Hypothalamus (tissue), 51 donors: ENCODE results near the gene KRTAP9-3.
"Not testable (repeated sequence)": the region's sequence is repeated elsewhere in the genome, so short reads cannot be mapped to it uniquely, and the experiment has no call there.

ENCODE experiments used
- DNase-seq, 51 donors: peaks; one replicate each; lab custom pipeline; 2025; lab: John Stamatoyannopoulos, UW

KRTAP9-3 gene, protein sequence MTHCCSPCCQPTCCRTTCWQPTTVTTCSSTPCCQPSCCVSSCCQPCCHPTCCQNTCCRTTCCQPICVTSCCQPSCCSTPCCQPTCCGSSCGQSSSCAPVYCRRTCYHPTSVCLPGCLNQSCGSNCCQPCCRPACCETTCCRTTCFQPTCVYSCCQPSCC

DNA sequence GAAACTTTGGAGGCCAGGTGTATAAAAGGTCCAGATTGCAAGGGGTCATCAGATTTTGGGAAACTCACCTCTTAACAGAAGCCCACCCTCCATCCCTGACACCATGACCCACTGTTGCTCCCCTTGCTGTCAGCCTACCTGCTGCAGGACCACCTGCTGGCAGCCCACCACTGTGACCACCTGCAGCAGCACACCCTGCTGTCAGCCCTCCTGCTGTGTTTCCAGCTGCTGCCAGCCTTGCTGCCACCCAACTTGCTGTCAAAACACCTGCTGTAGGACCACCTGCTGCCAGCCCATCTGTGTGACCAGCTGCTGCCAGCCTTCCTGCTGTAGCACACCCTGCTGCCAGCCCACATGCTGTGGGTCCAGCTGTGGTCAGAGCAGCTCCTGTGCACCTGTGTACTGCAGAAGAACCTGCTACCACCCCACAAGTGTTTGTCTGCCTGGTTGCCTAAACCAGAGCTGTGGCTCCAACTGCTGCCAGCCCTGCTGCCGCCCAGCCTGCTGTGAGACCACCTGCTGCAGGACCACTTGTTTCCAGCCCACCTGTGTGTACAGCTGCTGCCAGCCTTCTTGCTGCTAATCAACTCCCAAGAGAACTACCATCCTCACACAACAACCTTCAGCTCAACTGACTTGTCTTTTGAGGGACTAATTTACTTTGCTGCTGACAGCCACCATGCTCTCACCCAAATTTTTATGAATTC is at the start of gene KRTAP9-3:
KRTAP9-3 (plus strand) TSS at position 51 of the 707 bp plus-strand sequence; CDS start at position 104, 53 bp downstream.
- DNase-seq, result not testable (repeated sequence)

DNA sequence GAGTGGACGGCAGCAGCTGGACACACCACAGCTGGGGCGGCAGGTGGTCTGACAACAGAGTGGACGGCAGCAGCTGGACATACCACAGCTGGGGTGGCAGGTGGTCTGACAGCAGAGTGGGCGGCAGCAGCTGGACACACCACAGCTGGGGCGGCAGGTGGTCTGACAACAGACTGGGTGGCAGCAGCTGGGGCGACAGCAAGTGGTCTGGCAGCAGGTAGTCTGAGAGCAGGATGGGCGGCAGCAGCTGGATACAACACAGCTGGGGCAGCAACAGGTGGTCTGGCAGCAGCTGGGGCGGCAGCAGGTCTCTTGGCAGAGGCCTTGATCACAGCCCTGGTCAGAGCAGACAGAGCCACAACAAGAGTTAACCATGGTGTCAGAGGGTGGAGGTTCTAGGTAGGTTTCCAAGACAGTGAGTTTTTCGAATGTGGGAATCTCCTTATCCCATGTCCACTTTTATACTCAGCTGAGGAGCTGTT is 47.7 kb upstream of the KRTAP9-3 start, which contains the start of gene KRTAP4-1:
KRTAP4-1 (minus strand) TSS at position 432 of the 482 bp plus-strand sequence; CDS start at position 375, 57 bp downstream.
- DNase-seq, result no peak

DNA sequence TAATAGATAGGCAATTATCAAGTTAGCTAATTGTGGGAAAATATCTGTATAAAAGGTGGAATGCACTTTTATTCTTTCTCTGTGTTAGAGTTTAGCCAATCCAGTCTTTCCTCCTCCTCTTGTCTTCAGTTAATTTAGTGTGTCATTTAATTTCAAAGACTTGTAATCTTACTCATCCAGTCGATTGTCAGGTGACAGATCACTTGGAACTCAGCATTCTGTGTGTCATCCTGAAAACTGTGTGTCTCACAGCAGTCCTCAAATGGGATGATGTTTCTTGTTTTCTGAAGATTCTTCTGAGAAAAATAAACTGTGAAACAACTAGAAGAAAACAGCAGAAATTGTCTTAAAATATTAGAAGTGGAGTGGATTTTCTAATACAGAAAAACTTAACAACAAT is 47.2 kb upstream of the KRTAP9-3 start:
- no peak for DNase-seq

DNA sequence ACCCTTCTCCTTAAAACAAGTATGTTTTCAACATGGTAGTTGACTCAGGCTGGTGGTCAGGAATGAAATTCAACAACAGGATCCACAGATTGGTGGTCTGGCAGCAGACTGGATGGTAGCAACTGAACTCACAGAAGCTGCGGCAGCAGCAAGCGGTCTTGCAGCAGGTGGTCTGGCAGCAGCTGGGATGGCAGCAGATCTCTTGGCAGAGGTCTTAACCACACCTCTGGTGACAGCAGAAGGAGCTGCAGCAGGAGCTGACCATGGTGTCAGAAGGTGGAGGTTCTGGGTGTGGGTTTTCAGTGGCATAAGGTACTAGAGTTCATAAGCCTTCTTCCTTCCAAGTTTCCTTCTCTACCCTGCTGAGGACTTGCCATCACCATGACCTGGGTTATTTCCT is 45.4 kb upstream of the KRTAP9-3 start:
- DNase-seq, result no peak

DNA sequence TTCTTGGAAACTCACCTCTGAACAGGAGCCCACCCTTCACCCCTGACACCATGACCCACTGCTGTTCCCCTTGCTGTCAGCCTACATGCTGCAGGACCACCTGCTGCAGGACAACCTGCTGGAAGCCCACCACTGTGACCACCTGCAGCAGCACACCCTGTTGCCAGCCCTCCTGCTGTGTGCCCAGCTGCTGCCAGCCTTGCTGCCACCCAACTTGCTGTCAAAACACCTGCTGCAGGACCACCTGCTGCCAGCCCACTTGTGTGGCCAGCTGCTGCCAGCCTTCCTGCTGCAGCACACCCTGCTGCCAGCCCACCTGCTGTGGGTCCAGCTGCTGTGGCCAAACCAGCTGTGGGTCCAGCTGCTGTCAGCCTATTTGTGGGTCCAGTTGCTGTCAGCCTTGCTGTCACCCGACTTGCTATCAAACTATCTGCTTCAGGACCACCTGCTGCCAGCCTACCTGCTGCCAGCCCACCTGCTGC is 42.4 kb upstream of the KRTAP9-3 start, which contains the start of gene KRTAP9-1:
KRTAP9-1 (plus strand) TSS at position 51 of the 482 bp plus-strand sequence; CDS start at position 51, 0 bp downstream.
- DNase-seq, result not testable (repeated sequence)

DNA sequence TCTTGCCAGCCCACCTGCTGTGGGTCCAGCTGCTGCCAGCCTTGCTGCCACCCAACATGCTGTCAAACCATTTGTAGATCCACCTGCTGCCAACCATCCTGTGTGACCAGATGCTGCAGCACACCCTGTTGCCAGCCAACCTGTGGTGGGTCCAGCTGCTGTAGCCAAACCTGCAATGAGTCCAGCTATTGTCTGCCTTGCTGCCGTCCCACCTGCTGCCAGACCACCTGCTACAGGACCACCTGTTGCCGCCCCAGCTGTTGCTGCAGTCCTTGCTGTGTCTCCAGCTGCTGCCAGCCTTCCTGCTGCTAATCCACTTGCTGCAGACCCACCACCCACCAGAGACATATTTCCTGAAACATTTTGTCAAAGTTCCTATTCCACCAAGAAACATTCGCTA is 41.9 kb upstream of the KRTAP9-3 start:
- DNase-seq, result no peak

DNA sequence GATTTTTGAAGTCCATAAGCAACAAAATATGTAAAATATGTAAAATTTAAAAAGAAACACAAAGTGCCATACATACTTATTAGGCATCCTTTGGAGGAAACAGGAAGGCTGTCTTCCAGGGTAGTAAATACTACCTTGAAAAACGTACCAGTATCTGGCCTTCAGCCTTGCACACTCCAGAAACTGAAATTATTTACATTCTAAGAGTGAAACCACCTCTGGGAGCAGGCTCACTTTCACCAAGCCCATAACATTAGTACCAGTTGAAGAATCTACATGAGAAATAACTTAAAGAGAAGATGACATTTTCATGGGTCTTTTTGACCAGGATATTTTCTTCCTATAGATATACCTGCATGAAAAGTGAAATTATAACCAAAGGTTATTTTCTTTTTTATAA is 36.2 kb upstream of the KRTAP9-3 start:
- no peak for DNase-seq

DNA sequence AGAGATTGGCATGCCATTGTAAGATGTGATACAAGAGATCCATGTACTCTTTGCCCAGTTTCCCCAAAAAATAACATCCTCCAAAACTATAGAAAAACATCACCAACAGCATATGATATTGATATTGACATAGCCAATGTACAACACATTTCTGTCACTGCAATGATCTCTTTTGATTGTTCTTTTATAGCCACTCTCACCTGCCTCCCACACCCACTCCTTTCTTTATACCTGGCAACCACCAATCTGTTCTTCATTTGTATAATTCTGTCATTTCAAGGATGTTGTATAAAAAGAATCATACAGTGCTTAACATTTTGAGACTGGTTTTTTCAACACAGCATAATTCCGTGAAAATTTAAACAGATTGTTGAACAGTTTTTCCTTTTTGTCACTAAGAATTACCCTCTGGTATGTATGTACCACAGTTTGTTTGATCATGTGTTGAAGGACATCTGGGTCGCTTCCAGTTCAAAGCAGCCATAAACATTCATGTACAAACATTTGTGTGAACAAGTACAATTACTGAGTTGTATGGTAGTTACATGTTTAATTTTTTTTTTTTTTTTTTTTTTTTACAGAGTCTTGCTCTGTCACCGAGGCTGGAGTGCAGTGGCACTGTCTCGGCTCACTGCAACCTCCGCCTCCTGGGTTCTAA is 32.7 kb upstream of the KRTAP9-3 start:
- DNase-seq, result no peak

DNA sequence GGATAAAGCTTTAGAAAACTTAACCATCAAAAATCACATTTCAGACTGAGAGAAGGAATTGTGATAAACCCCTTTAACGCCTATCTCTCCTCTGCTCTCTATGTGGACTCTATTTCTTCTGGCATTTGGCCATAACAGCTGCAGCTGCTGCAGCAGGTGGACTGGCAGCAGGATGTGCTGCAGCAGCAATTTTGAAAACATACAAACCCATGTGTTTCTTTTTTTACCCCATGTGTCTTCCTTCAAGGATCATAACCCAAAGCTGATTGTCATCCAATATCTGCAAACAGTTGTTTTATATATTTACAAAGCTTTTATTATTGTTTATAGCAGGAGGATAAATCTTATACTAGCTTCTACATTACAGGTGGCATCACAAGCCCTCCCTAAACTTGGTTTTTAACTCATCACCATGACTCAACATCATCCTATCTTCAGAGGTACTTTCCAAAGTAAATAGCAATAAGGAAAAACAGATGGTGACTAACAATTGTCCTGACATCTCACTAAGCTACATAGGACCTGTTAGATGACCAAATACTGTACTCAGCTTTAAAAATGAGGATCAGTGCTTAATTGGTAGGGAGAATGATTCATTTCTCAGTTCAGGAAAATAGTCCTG is 20.3 kb upstream of the KRTAP9-3 start:
- DNase-seq, result no peak

DNA sequence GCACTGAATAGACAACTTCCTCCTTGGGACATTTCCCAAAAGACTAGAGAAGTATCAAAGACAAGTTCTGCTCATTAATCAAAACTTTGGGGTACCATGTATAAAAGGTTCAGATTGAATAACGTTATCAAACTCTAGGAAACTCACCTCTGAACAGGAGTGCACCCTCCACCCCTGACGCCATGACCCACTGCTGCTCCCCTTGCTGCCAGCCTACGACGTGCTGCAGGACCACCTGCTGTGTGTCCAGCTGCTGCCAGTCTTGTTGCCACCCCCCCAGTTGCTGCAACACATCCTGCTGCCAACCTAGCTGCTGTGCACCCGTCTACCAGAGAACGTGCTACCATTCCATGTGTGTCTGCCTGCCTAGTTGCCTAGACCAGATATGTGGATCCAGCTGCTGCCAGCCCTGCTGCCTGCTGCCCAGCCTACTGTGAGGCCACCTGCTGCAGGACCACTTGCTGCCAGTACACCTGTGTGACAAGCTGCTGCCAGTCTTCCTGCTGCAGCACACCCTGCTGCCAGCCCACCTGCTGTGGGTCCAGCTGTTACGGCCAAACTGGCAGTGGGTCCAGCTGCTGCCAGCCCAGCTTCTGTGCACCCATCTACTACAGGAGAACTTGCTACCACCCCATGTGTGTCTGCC is 19.6 kb upstream of the KRTAP9-3 start:
- no peak for DNase-seq

DNA sequence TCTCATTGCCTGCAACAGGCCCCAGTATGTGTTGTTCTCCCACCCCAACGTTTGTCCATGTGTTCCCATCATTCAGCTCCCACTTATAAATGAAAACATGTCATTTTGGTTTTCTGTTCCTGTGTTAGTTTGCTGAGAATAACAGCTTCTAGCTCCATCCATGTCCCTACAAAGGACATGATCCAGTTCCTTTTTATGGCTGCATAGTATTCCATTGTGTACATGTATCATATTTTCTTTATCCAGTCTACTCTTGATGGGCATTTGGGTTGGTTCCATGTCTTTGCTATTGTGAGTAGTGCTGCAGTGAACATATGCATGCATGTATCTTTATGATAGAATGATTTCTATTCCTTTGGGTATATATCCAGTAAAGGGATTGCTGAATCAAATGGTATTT is 16.6 kb upstream of the KRTAP9-3 start:
- DNase-seq, result no peak

DNA sequence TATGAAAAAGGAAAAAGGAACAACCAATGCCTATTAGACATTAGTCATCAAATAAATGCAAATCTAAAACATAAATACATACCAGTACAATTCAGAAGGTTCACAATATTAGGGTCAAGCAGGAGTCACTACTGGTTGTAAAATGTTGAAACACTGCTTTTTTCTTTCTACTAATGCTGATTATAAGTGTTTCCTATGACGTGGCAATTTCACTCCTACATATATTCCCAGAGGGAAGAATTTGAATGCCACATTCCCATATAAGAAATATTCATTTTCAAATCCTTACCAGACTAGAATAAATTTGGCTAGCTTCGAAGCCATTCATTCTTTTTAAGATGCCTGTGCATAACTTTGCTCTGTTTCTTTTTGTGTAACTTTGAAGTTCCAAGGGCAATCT is 8.4 kb upstream of the KRTAP9-3 start:
- DNase-seq, result no peak

DNA sequence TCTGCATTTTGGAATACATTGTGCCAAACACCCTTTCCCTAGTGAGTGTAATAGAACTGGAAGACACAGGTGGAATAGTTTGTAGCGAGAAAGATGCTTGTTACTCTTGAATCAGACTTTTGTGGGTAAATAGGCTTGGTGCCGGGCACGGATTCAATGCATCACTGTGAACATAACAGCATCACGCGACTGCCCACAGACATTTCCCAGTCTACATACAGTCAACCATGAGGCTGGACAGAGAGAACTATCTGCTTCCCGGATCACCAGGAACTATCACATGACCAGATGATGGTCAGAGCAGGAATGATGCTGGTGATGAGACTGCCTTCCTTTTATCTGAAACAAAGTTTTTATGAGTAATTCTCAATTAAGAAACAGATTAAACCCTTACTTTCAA is 6.2 kb upstream of the KRTAP9-3 start:
- no peak for DNase-seq

DNA sequence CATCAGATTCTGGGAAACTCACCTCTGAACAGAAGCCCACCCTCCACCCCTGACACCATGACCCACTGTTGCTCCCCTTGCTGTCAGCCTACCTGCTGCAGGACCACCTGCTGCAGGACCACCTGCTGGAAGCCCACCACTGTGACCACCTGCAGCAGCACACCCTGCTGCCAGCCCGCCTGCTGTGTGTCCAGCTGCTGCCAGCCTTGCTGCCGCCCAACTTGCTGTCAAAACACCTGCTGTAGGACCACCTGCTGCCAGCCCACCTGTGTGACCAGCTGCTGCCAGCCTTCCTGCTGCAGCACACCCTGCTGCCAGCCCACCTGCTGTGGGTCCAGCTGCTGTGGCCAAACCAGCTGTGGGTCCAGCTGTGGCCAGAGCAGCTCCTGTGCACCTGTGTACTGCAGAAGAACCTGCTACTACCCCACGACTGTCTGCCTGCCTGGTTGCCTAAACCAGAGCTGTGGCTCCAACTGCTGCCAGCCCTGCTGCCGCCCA is 5.6 kb upstream of the KRTAP9-3 start, which contains the start of gene KRTAP9-2:
KRTAP9-2 (plus strand) TSS at position 51 of the 498 bp plus-strand sequence; CDS start at position 58, 7 bp downstream.
- DNase-seq, result not testable (repeated sequence)

DNA sequence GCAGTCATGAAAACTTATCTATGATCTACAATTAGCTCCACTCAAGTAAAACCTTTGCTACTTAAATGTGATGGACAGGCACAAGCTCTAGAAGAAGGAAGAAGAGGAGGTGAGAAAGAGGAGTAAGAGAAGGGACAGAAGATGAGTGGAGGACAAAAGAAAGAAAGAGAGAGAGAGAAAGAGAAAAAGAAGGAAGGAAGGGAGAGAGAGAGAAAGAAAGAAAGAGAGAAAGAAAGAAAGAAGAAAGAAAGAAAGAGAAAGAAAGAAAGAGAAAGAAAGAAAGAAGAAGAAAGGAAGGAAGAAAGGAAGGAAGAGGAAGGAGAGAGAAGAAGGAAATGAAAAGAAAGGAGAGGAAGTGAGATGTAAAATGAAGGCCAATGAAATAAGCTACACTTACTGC is 2.2 kb upstream of the KRTAP9-3 start:
- no peak for DNase-seq

DNA sequence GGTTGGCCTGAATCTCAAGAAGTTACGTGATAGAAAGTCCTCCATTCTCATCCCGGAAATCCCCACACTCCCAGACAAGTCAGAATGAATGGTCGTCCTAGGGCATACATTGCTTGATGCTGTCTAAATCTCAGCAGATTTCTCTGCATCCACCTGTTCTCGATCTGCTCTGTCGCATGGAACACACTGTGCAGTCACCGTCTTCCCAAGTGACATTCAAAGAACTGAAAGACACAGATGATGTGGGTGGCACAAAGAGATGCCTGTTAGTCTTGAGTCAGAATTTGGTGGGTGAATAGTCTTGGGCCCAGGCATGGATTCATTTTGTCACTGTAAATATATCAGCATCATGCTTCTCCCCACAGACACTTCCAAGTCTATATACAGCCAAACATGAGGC is 518 bp upstream of the KRTAP9-3 start:
- no peak for DNase-seq

DNA sequence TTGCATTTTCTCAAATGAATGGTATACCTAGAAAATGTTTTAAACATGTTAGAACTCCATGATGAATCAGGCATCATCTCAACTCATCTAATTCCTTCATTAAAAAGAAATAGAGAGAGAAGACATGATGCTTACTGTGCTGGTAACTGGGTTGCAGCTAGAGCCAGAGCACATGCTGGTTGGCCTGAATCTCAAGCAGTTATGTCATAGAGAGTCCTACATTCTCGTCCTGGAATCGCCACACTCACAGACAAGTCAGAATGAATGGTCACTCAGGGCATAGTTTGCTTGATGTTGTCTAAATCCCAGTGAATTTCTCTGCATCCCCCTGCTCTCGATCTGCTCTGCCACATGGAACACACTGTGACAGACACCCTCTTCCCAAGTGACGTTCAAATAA is 4.9 kb downstream of the KRTAP9-3 start:
- not testable (repeated sequence) for DNase-seq

DNA sequence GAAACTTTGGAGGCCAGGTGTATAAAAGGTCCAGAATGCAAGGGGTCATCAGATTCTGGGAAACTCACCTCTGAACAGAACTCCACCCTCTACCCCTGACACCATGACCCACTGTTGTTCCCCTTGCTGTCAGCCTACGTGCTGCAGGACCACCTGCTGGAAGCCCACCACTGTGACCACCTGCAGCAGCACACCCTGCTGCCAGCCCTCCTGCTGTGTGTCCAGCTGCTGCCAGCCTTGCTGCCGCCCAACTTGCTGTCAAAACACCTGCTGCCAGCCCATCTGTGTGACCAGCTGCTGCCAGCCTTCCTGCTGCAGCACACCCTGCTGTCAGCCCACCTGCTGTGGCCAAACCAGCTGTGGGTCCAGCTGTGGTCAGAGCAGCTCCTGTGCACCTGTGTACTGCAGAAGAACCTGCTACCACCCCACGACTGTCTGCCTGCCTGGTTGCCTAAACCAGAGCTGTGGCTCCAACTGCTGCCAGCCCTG is 5.7 kb downstream of the KRTAP9-3 start, which contains the start of gene KRTAP9-8:
KRTAP9-8 (plus strand) TSS at position 51 of the 489 bp plus-strand sequence; CDS start at position 104, 53 bp downstream.
- DNase-seq, result not testable (repeated sequence)

DNA sequence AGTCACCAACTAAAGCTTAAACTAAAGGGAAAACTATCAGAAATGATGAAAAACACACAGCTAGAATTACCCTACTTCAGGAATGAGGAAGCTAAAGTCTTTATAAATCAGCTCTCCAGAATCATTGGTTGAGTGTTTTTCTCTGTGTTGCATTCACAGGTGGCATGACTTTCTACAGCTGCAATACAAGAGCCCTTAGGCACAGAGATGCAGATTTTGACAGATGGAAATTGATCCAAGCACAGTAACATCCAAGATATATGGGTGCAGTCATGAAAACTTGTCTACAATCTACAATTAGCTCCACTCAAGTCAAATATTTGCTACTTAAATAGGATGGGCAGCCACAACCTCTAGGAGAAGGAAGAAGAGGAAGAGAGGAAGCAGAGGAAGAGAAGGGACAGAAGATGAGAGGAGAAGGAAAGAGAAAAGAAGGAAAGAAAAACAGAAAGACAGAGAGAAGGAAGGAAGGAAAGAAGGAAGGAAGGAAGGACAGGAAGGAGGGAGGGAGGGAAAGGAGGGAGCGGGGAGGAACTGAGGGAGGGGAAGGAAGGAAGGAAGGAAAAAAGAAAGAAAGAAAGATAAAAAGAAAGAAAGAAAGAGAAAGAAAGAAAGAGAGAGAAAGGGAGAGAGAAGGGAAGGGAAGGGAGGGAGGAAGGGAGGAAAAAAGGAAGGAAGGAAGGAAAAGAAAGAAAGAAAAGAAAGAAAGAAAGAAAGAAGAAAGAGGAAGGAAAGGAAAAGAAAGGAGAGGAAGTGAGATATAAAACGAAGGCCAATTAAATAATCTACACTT is 14.9 kb downstream of the KRTAP9-3 start:
- not testable (repeated sequence) for DNase-seq
